HepG2 (cell line): ENCODE data around the gene EMCN. TPM values are rescaled to one million over a fixed set of nuclear protein-coding genes. Genes with fewer than 3 reads are reported as not detected.

Experiments used
- ATAC-seq: fragments of 200-7000 bp; cut with Tn5 transposase; 3 replicates; pipeline ENCODE4 v1.9.1; 2020; ENCODE audit warnings: mild to moderate bottlenecking, moderate library complexity
- BruUV-seq: library from RNA; stranded (reverse); fragments of 400-500 nt; replicated peaks from 2 replicates; lab custom pipeline; 2021; lab: Mats Ljungman, UMichigan
- CTCF ChIA-PET: fragments of 300-600 bp; formaldehyde crosslinking; extraction: SDS; loops from one replicate; lab custom pipeline; 2021; ENCODE audit warnings: low total read pairs, inconsistent platforms, low intra/inter-chr PET ratio; lab: Yijun Ruan, JAX
- POLR2A ChIA-PET: fragments of 350-600 bp; sonication (Branson Sonifier 250); formaldehyde crosslinking; loops from one replicate; lab custom pipeline; 2020; ENCODE audit warnings: antibody characterized with exemption, inconsistent platforms; lab: Yijun Ruan, JAX
- DNase-seq: peaks from one replicate; pipeline ENCODE4 v3.0.0-alpha.2; 2015; ENCODE audit warnings: low spot score
- FAIRE-seq: peaks from 3 replicates; lab custom pipeline; 2011; peaks lifted over from hg19 to GRCh38; lab: Jason Lieb, UNC
- H2AFZ ChIP-seq: one replicate; pipeline ENCODE4 v1.6.1; 2011; ENCODE audit warnings: low read length, inconsistent platforms
- H3K27ac ChIP-seq: fragments of 300-600 bp; 3 replicates; pipeline ENCODE4 v1.8.0; 2011; ENCODE audit warnings: mixed run types, mild to moderate bottlenecking, mixed read lengths, low read length, inconsistent platforms; ENCODE audit not compliant: insufficient read depth; ENCODE audit errors: extremely low read length
- H3K27me3 ChIP-seq, 2 experiments: fragments of 200-600 bp in 1 of 2; 2 replicates in 1 of 2; 3 replicates in 1 of 2; pipeline versions ENCODE4 v1.6.0 to v1.8.0; 2011; ENCODE audit warnings: low read length in 2 of 2, mild to moderate bottlenecking in 2 of 2, moderate library complexity in 2 of 2, inconsistent platforms in 1 of 2; ENCODE audit not compliant: insufficient read depth in 2 of 2, control insufficient read depth in 1 of 2
- H3K36me3 ChIP-seq, 2 experiments: fragments of 200-600 bp in 1 of 2; replicated peaks in 1 of 2; 2 replicates in 1 of 2; 3 replicates in 1 of 2; pipeline versions ENCODE4 v1.5.1 to v1.8.0; 2011; ENCODE audit warnings: low read length in 2 of 2, inconsistent platforms in 1 of 2; ENCODE audit not compliant: insufficient read depth in 2 of 2, control insufficient read depth in 1 of 2
- H3K4me1 ChIP-seq: 2 replicates; pipeline ENCODE4 v1.5.1; 2012; ENCODE audit warnings: low read length, inconsistent platforms; ENCODE audit not compliant: insufficient read depth
- H3K4me2 ChIP-seq: 2 replicates; pipeline ENCODE4 v1.6.0; 2011; ENCODE audit warnings: low read depth, low read length, inconsistent platforms
- H3K4me3 ChIP-seq, 3 experiments: fragments of 200-600 bp in 1 of 3; sonication (generic), shearing (Covaris generic) in 1 of 3; replicated peaks in 1 of 3; 2 replicates each; pipeline ENCODE4 v1.5.1; 2011 to 2016; ENCODE audit warnings: low read length in 3 of 3, inconsistent platforms in 2 of 3, low read depth in 2 of 3, mild to moderate bottlenecking in 2 of 3, control low read depth in 1 of 3, mixed read lengths in 1 of 3; ENCODE audit not compliant: insufficient read depth in 1 of 3
- H3K79me2 ChIP-seq: one replicate; pipeline ENCODE4 v1.6.1; 2011; ENCODE audit warnings: low read length, inconsistent platforms; ENCODE audit not compliant: insufficient read depth
- H3K9ac ChIP-seq: 2 replicates; pipeline ENCODE4 v1.6.0; 2011; ENCODE audit warnings: mild to moderate bottlenecking, low read depth, low read length, inconsistent platforms; ENCODE audit not compliant: insufficient read depth
- H3K9me3 ChIP-seq: 2 replicates; pipeline ENCODE4 v1.5.1; 2012; ENCODE audit warnings: mild to moderate bottlenecking, low read length
- H4K20me1 ChIP-seq: 2 replicates; pipeline ENCODE4 v1.6.0; 2011; ENCODE audit warnings: inconsistent platforms, mild to moderate bottlenecking, low read length, moderate library complexity; ENCODE audit not compliant: insufficient read depth
- DBP ChIP-seq: sonication (generic); formaldehyde crosslinking; IDR thresholded peaks from 2 replicates; pipeline ENCODE4 v1.4.0; 2020; ENCODE audit warnings: missing genetic modification reagents; ENCODE audit errors: not compliant biosample characterization
- FOXK1 ChIP-seq: sonication (generic); formaldehyde crosslinking; IDR thresholded peaks from 2 replicates; pipeline ENCODE4 v1.4.0; 2020; ENCODE audit warnings: low read depth, missing genetic modification reagents, borderline replicate concordance
- FOXP1 ChIP-seq, 2 experiments: fragments of 450-650 bp in 1 of 2; IDR thresholded peaks; 2 replicates each; pipeline ENCODE4 v1.6.1; 2017 to 2018; ENCODE audit warnings: antibody characterized with exemption in 1 of 2
- HCFC1 ChIP-seq: fragments of 150-350 bp; IDR thresholded peaks from 2 replicates; pipeline ENCODE4 v1.6.1; 2014; ENCODE audit warnings: low read depth, low read length
- HOXA7 ChIP-seq: sonication (generic); formaldehyde crosslinking; IDR thresholded peaks from 2 replicates; pipeline ENCODE4 v1.8.1; 2022; ENCODE audit warnings: mild to moderate bottlenecking, missing genetic modification reagents, moderate library complexity
- SIN3B ChIP-seq: fragments of 150-350 bp; IDR thresholded peaks from 2 replicates; pipeline ENCODE4 v1.6.1; 2014; ENCODE audit warnings: low read length
- TERF1 ChIP-seq: sonication (generic); formaldehyde crosslinking; IDR thresholded peaks from 2 replicates; pipeline ENCODE4 v1.8.0; 2022; ENCODE audit warnings: mild to moderate bottlenecking, missing genetic modification reagents, moderate library complexity
- THAP11 ChIP-seq: IDR thresholded peaks from 2 replicates; pipeline ENCODE4 v1.6.1; 2016; ENCODE audit warnings: missing biosample characterization, missing genetic modification reagents
- TMF1 ChIP-seq: sonication (generic); formaldehyde crosslinking; IDR thresholded peaks from 2 replicates; pipeline ENCODE4 v1.8.1; 2022; ENCODE audit warnings: low read depth, missing genetic modification reagents
- ZNF282 ChIP-seq: fragments of 450-650 bp; IDR thresholded peaks from 2 replicates; pipeline ENCODE4 v1.6.1; 2018; ENCODE audit not compliant: partially characterized antibody
- ZNF296 ChIP-seq: sonication (generic); formaldehyde crosslinking; conservative IDR thresholded peaks from 2 replicates; pipeline ENCODE4 v1.5.0; 2020; ENCODE audit warnings: mild to moderate bottlenecking, missing genetic modification reagents
- ZNF7 ChIP-seq: IDR thresholded peaks from 2 replicates; pipeline ENCODE4 v1.6.1; 2016; ENCODE audit warnings: missing biosample characterization, missing genetic modification reagents
- WGBS: methylation state at CpG from one replicate; pipeline ENCODE4 v1.1.6; 2017; ENCODE audit warnings: low lambda C conversion rate; 5-methylcytosine and 5-hydroxymethylcytosine counted together
- in situ Hi-C: cut with HindIII; loops from 2 replicates; pipeline ENCODE4 v1.10.0; 2017; ENCODE audit warnings: low pct_unique_long_range_greater_than_20kb; ENCODE audit not compliant: extremely low pct_ligation_motif_present
- intact Hi-C: fragments of 100-400 bp; cut with micrococcal nuclease; formaldehyde crosslinking; loops from one replicate; pipeline ENCODE4 v1.10.0; 2022; ENCODE audit not compliant: unreplicated experiment
- polyA plus RNA-seq, 8 experiments: library from polyadenylated mRNA; depleted of rRNA in 3 of 8; stranded (reverse) in 7 of 8; unstranded in 1 of 8; fragments of >200 nt; fragmentation: Illumina TruSeq in 4 of 8; extraction: Trizol in 4 of 8; gene quantifications; 2 replicates each; pipeline versions ENCODE4 v1.2.1 to v1.2.3, GENCODE V29; 2011 to 2016; ENCODE audit warnings: low read depth in 4 of 8, missing spikeins in 1 of 8, mixed read lengths in 1 of 8; ENCODE audit not compliant: insufficient read depth in 1 of 8
- total RNA-seq, 5 experiments: library from RNA; depleted of rRNA; stranded (reverse); fragments of >200 nt; fragmentation: Illumina TruSeq; extraction: Trizol; gene quantifications; 2 replicates each; pipeline ENCODE4 v1.2.3, GENCODE V29; 2016; ENCODE audit warnings: low read depth in 1 of 5

EMCN gene
- total and polyA plus RNA-seq, 2 of the 13 experiments (the other 11 are each of a cell fraction or from before 2014, with no cell fraction given): not detected

- TF ChIP-seq FOXK1 (CRISPR knock-in tag) (no peak), ZNF7 (CRISPR knock-in tag) (no peak)
Measured at GRCh38 chr4:100450449-100450848, 67.4 kb downstream of the EMCN start (continued).

- no peak overlapping the region for H3K27ac ChIP-seq
- POLR2A ChIA-PET: no interaction called here
- ATAC-seq (no peak), DNase-seq (no peak), FAIRE-seq (no peak)
- no peaks in the 10 kb centered on the region for H3K4me1 ChIP-seq
- H3K79me2 ChIP-seq: no peaks in the 10 kb centered on the region
- in situ Hi-C loops (no loop called here), intact Hi-C loops (no loop called here)
- CTCF ChIA-PET: no interaction called here
- WGBS: no CpG with 5 or more reads among the region's 1 CpG
- H3K9me3 ChIP-seq: no peaks in the 10 kb centered on the region
- no peak overlapping the region for H3K4me2 ChIP-seq
- no peak overlapping the region for H3K9ac ChIP-seq
- no peaks in the 10 kb centered on the region for H3K27me3 ChIP-seq
- no TSS peak for BruUV-seq
- H2AFZ ChIP-seq: no peak overlapping the region
- TF ChIP-seq ZNF296: no peak
- no peak for TF ChIP-seq TERF1
- no peak for TF ChIP-seq HOXA7
- no peak for TF ChIP-seq TMF1 (CRISPR knock-in tag)
- no peak for TF ChIP-seq ZNF282
- no peak for TF ChIP-seq HCFC1
- no peak for TF ChIP-seq FOXP1 (IDR thresholded peaks at IDR 0.05)
- no peak for TF ChIP-seq FOXP1 (CRISPR knock-in tag; IDR thresholded peaks at IDR 0.05)
- TF ChIP-seq THAP11 (CRISPR knock-in tag): no peak
- no peak for TF ChIP-seq DBP (CRISPR knock-in tag)
- no peak for TF ChIP-seq SIN3B
- no peaks in the 10 kb centered on the region for H4K20me1 ChIP-seq
- no peaks in the 10 kb centered on the region for H3K36me3 ChIP-seq
- H3K4me3 ChIP-seq: no peak overlapping the region
Measured at GRCh38 chr4:100431416-100431815, 86.4 kb downstream of the EMCN start.
